Keratinocyte (primary cell): ENCODE results near the gene ITGA2. TPM values are rescaled to one million over a fixed set of nuclear protein-coding genes. Genes with fewer than 3 reads are reported as not detected.

Experiments
- DNase-seq: peaks from one replicate; pipeline ENCODE4 v3.0.0-alpha.2; 2011; ENCODE audit warnings: low read depth, missing footprints, low spot score
- FAIRE-seq: peaks from 2 replicates; lab custom pipeline; 2011; peaks lifted over from hg19 to GRCh38; lab: Jason Lieb, UNC
- H2AFZ ChIP-seq: 2 replicates; pipeline ENCODE4 v1.6.0; 2012; ENCODE audit warnings: low read length, control low read depth, inconsistent platforms; ENCODE audit not compliant: control insufficient read depth
- H3K27ac ChIP-seq: 2 replicates; pipeline ENCODE4 v1.5.1; 2011; ENCODE audit warnings: low read length; ENCODE audit not compliant: control insufficient read depth, insufficient read depth
- H3K27me3 ChIP-seq: 3 replicates; pipeline ENCODE4 v1.6.0; 2011; ENCODE audit warnings: low read length; ENCODE audit not compliant: control insufficient read depth, insufficient read depth; ENCODE audit errors: extremely low read depth
- H3K36me3 ChIP-seq, 2 experiments: 2 replicates in 1 of 2; 3 replicates in 1 of 2; pipeline ENCODE4 v1.5.1; 2011; ENCODE audit warnings: low read length in 2 of 2, mild to moderate bottlenecking in 1 of 2; ENCODE audit not compliant: control insufficient read depth in 2 of 2, insufficient read depth in 2 of 2; ENCODE audit errors: extremely low read depth in 1 of 2
- H3K4me1 ChIP-seq: 3 replicates; pipeline ENCODE4 v1.5.1; 2011; ENCODE audit warnings: low read length; ENCODE audit not compliant: control insufficient read depth, insufficient read depth; ENCODE audit errors: extremely low read depth
- H3K4me2 ChIP-seq: 3 replicates; pipeline ENCODE4 v1.6.0; 2011; ENCODE audit warnings: low read depth, low read length; ENCODE audit not compliant: control insufficient read depth, insufficient read depth; ENCODE audit errors: extremely low read depth
- H3K4me3 ChIP-seq, 3 experiments: fragments of 200-600 bp in 1 of 3; sonication (generic) in 1 of 3; 2 replicates in 2 of 3; 3 replicates in 1 of 3; pipeline ENCODE4 v1.5.1; 2011 to 2016; ENCODE audit warnings: low read length in 3 of 3, mild to moderate bottlenecking in 3 of 3, control low read depth in 2 of 3, inconsistent platforms in 1 of 3, low read depth in 1 of 3, mixed read lengths in 1 of 3, mixed run types in 1 of 3, moderate library complexity in 1 of 3; ENCODE audit not compliant: control insufficient read depth in 2 of 3, insufficient read depth in 2 of 3; ENCODE audit errors: extremely low read depth in 1 of 3
- H3K79me2 ChIP-seq: 2 replicates; pipeline ENCODE4 v1.6.0; 2012; ENCODE audit warnings: low read length; ENCODE audit not compliant: control insufficient read depth, insufficient read depth
- H3K9ac ChIP-seq: 3 replicates; pipeline ENCODE4 v1.6.0; 2011; ENCODE audit warnings: low read length; ENCODE audit not compliant: control insufficient read depth, insufficient read depth; ENCODE audit errors: extremely low read depth
- H3K9me1 ChIP-seq: 3 replicates; pipeline ENCODE4 v1.6.0; 2011; ENCODE audit warnings: low read length; ENCODE audit not compliant: control insufficient read depth, insufficient read depth; ENCODE audit errors: extremely low read depth
- H3K9me3 ChIP-seq: 2 replicates; pipeline ENCODE4 v1.5.1; 2012; ENCODE audit warnings: low read depth, low read length; ENCODE audit not compliant: control insufficient read depth
- H4K20me1 ChIP-seq: 3 replicates; pipeline ENCODE4 v1.6.0; 2011; ENCODE audit warnings: low read length; ENCODE audit not compliant: control insufficient read depth, insufficient read depth; ENCODE audit errors: extremely low read depth
- CTCF ChIP-seq, 3 experiments: IDR thresholded peaks in 1 of 3; conservative IDR thresholded peaks in 1 of 3; optimal IDR thresholded peaks in 1 of 3; 2 replicates in 2 of 3; 3 replicates in 1 of 3; pipeline versions ENCODE3 to v1.5.1; 2011; ENCODE audit warnings: low read length in 3 of 3, mild to moderate bottlenecking in 3 of 3, moderate library complexity in 2 of 3, control low read depth in 1 of 3, inconsistent platforms in 1 of 3; ENCODE audit not compliant: insufficient read depth in 2 of 3; ENCODE audit errors: extremely low read depth in 1 of 3
- EZH2 ChIP-seq: IDR thresholded peaks from one replicate; pipeline ENCODE4 v1.6.1; 2012; ENCODE audit warnings: inconsistent platforms, mild to moderate bottlenecking, low read length, moderate library complexity
- dilution Hi-C: fragments of 300-500 bp; cut with MboI; formaldehyde crosslinking; loops from one replicate; pipeline ENCODE4 v1.7.0; 2020; ENCODE audit warnings: low sequenced_read_pairs; ENCODE audit not compliant: extremely low pct_ligation_motif_present
- polyA plus RNA-seq, 5 experiments: library from polyadenylated mRNA; depleted of rRNA in 3 of 5; stranded (reverse) in 3 of 5; stranded (forward) in 1 of 5; unstranded in 1 of 5; fragments of >200 nt; gene quantifications; 1 replicate in 1 of 5; 2 replicates in 3 of 5; 3 replicates in 1 of 5; pipeline versions ENCODE4 v1.2.1 to v1.2.3, GENCODE V29; 2011 to 2012; ENCODE audit warnings: missing spikeins in 2 of 5, low read depth in 1 of 5, low replicate concordance in 1 of 5

Gene ITGA2
- polyA plus RNA-seq, 1 donor (not counting 4 experiments of a cell fraction or from before 2014, with no cell fraction given), result 112 TPM

- Histone ChIP-seq H4K20me1 (no peaks in the 10 kb centered on the region), H3K9me1 (no peaks in the 10 kb centered on the region), H3K27me3 (no peaks in the 10 kb centered on the region), H3K4me1 (no peaks in the 10 kb centered on the region), H3K9ac (no peak overlapping the region), H3K27ac (no peak overlapping the region), H3K9me3 (no peaks in the 10 kb centered on the region), H2AFZ (no peak overlapping the region), H3K4me3 (no peak overlapping the region), H3K4me2 (no peak overlapping the region), H3K36me3 (peaks cover 51 to 62% of the 10 kb centered on the region in 2 experiments), H3K79me2 (no peaks in the 10 kb centered on the region)
- no peak for FAIRE-seq
- no peak for DNase-seq
- no peak for TF ChIP-seq CTCF (optimal IDR thresholded peaks at IDR 0.05 in 1 of 3, IDR thresholded peaks at IDR 0.05 in 1 of 3, conservative IDR thresholded peaks at IDR 0.05 in 1 of 3; ENCODE audit: extremely low read depth in 1 of 3, insufficient read depth in 2 of 3, low read length in 3 of 3)
- dilution Hi-C loops, result no loop called here
These were observed 95.5 kb downstream of the ITGA2 start for GRCh38 chr5:53084546-53085255.

GRCh38 chr5:53087171-53087570, 98.0 kb downstream of the ITGA2 start:
- dilution Hi-C loops, result no loop called here
- Histone ChIP-seq H4K20me1 (no peaks in the 10 kb centered on the region), H2AFZ (no peak overlapping the region), H3K27me3 (no peaks in the 10 kb centered on the region), H3K9ac (no peak overlapping the region), H3K4me2 (no peak overlapping the region), H3K9me1 (no peaks in the 10 kb centered on the region), H3K27ac (no peak overlapping the region), H3K4me3 (no peak overlapping the region), H3K36me3 (peaks cover 46 to 58% of the 10 kb centered on the region in 2 experiments), H3K4me1 (no peaks in the 10 kb centered on the region), H3K9me3 (no peaks in the 10 kb centered on the region), H3K79me2 (no peaks in the 10 kb centered on the region)
- no peak for FAIRE-seq
- no peak for DNase-seq
- TF ChIP-seq EZH2 (no peak), CTCF (optimal IDR thresholded peaks at IDR 0.05 in 1 of 3, IDR thresholded peaks at IDR 0.05 in 1 of 3, conservative IDR thresholded peaks at IDR 0.05 in 1 of 3; ENCODE audit: extremely low read depth in 1 of 3, insufficient read depth in 2 of 3, low read length in 3 of 3) (no peak)
